AG04449 (cell line): ENCODE measurements around the gene PPFIA1.

ENCODE experiments used
- CTCF ChIA-PET: fragments of 350-600 bp; formaldehyde crosslinking; extraction: SDS; loops from one replicate; lab custom pipeline; 2021; ENCODE audit warnings: antibody characterized with exemption; lab: Yijun Ruan, JAX
- POLR2A ChIA-PET: fragments of 400-600, 350-600 bp; formaldehyde crosslinking; extraction: SDS; loops from one replicate; lab custom pipeline; 2020; ENCODE audit warnings: antibody characterized with exemption, inconsistent platforms; lab: Yijun Ruan, JAX
- DNase-seq: peaks from one replicate; pipeline ENCODE4 v3.0.0-alpha.2; 2010; ENCODE audit warnings: low read depth, low spot score
- H3K4me3 ChIP-seq: 2 replicates; pipeline ENCODE4 v1.5.1; 2011; ENCODE audit warnings: low read depth, mild to moderate bottlenecking, control low read depth, low read length
- TF ChIP-seq, protein P1 (sequence below): IDR thresholded peaks from one replicate; pipeline ENCODE4 v1.5.1; 2011; ENCODE audit warnings: mild to moderate bottlenecking, moderate library complexity, low read length, control low read depth, inconsistent platforms; ENCODE audit not compliant: insufficient read depth; ENCODE audit errors: missing control alignments

Gene PPFIA1

GRCh38 chr11:70433526-70433925 lies 163.0 kb downstream of the PPFIA1 start:
- POLR2A ChIA-PET, result no interaction called here
- TF ChIP-seq, protein P1, sequence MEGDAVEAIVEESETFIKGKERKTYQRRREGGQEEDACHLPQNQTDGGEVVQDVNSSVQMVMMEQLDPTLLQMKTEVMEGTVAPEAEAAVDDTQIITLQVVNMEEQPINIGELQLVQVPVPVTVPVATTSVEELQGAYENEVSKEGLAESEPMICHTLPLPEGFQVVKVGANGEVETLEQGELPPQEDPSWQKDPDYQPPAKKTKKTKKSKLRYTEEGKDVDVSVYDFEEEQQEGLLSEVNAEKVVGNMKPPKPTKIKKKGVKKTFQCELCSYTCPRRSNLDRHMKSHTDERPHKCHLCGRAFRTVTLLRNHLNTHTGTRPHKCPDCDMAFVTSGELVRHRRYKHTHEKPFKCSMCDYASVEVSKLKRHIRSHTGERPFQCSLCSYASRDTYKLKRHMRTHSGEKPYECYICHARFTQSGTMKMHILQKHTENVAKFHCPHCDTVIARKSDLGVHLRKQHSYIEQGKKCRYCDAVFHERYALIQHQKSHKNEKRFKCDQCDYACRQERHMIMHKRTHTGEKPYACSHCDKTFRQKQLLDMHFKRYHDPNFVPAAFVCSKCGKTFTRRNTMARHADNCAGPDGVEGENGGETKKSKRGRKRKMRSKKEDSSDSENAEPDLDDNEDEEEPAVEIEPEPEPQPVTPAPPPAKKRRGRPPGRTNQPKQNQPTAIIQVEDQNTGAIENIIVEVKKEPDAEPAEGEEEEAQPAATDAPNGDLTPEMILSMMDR, result no peak
- DNase-seq, result no peak
- CTCF ChIA-PET, result no interaction called here
- no peak overlapping the region for H3K4me3 ChIP-seq
